ENCODE results near the gene TFPI. TPM values are rescaled to one million over a fixed set of nuclear protein-coding genes. Genes with fewer than 3 reads are reported as not detected.

The TFPI gene
- total and polyA plus RNA-seq, 3 experiments from 2014 or later = not detected

Other genes starting within 250 kb of the TFPI start
- not detected for gene CALCRL, start 106.2 kb downstream of the TFPI start, total RNA-seq
- 0.18 TPM for gene CALCRL, start 106.2 kb downstream of the TFPI start, polyA plus RNA-seq

Measured in CD8-positive, alpha-beta memory T cell (primary cell).